Kidney capillary endothelial cell (primary cell): Measurements from ENCODE around the gene LRRC37A2.
"Not testable (repeated sequence)": the region's sequence is repeated elsewhere in the genome, so short reads cannot be mapped to it uniquely, and the experiment has no call there.

ENCODE experiments used
- DNase-seq: peaks from one replicate; pipeline ENCODE4 v3.0.0-alpha.2; 2018; ENCODE audit warnings: low spot score

Gene LRRC37A2

DNA sequence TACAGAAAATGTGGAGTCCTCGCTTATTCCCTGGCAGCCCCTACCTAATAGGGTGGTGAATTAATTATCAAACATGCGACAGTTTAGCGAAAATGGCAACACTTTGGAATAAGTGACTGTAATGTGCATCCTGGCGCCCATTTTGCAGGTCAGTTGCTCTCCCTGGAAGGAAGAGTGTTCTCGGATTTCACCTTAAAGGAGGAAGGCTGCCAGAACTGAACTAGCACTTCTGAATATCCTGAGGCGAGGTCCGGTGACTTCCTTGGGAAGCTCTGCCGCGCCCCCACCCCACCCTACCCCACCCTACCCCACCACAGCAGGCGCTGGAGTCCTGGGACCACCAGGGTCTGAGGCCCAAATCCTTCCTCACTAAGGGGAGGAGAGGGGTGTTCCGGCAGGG, at the start of gene LRRC37A2:
LRRC37A2 (plus strand) TSS at position 301 of the 400 bp plus-strand sequence. CDS start 245 bp downstream, outside the sequence.
- not testable (repeated sequence) for DNase-seq

DNA sequence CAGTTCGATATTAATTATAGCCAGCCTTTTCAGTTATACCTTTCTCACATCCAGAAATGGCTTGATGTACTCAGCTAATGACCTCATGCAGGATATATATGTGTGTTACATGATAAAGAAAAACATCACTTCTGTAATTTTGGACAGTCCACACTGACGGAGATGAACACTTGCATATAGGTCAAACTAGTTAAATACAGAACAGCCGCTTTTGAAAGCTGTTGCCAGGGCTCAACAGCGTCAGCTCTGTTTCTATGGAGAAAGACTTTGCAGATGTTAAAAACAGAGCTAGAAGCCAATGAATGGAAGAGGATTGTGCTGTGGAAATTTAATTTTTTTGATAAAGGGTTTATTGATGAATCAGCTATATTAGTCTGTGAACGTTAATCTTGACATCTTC, 44.6 kb upstream of the LRRC37A2 start:
- DNase-seq, result not testable (repeated sequence)

DNA sequence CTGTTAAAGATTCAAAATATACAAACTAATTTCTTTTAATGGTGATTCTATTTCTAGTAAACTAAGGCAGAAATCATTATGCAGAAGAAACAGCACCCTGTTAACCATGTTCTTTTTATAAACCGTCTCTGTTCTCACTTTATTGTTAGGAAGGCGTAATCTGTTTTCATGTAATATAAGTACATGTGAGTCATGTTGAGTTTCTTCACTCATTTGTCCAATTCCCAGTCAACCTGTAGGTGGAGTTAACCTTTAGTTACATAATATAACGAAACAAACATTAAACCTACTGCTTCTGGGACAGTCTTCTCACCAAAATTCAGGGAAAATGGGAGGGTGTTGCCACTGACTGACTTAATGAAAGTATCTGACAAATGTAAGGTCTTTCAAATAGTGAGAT, 37.8 kb upstream of the LRRC37A2 start:
- DNase-seq, result not testable (repeated sequence)

DNA sequence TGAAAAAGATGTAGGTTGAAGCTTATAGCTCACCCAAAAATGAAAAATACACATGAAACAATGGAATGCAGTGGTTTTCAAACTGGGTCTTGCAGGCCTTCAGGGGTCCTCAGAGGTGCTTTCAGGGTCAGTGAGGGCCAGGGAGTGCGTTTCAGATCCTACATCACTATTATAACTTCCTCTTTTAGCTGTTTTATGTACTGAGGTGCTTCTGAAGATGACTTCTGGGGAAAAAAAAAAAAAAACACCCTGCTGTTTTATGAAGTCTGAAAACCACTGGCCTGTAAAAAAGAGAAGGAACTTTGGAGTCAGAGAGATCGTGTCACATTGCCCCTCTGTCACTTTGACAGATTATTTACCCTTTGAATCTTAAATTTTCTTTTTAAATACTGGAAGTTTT, 36.7 kb upstream of the LRRC37A2 start:
- DNase-seq, result not testable (repeated sequence)

DNA sequence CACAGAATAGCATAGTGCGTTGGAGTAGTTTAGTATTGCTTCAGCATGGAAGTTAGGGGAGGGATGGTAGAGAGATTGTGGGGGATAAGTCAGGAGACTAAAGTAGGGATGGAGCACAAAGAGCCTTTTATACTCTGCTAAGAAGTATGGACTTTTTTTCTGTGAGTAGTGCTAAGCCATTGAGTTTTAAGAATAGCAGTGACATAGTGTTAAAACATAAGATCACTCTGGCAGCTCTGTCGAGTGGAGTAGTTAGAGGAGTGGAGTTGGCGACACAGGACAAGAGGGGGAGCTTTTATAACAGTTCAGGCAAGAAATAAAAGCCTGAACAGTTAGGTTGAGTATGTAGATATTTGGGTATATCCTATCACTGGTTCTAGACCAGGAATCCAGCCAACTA, 33.4 kb upstream of the LRRC37A2 start:
- DNase-seq, result not testable (repeated sequence)

DNA sequence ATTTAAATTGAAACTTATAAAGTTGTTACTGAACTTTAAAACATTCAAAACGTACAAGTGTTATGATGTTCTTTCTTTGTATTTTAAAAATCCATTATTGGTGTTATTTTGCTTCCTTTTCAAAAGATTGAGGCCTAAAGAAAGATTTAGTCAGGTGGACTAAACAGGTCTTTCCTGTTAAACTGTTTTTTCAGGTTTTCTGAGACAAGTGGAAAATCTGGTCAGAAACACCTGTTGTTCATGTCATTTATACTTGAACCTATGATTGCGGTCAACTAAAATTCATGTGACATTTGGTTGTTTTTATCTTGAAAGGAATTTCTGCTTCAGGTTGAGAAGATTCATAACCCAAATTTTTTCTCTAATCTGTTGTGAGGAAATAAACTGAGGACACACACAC, 31.0 kb upstream of the LRRC37A2 start:
- DNase-seq, result not testable (repeated sequence)

DNA sequence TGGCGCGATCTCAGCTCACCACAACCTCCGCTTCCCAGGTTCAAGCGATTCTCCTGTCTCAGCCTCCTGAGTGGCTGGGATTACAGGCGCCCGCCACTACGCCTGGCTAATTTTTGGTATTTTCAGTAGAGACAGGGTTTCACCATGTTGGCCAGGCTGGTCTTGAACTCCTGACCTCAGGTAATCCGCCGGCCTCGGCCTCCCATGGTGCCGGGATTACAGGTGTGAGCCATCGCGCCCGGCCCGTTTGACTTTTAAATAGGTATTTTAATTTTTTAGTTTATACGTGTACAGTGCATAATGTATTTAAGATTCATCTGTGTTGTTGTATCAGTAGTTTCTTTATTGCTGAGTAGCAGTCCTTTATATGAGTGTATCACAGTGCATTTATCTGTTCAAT, 20.2 kb upstream of the LRRC37A2 start:
- not testable (repeated sequence) for DNase-seq

DNA sequence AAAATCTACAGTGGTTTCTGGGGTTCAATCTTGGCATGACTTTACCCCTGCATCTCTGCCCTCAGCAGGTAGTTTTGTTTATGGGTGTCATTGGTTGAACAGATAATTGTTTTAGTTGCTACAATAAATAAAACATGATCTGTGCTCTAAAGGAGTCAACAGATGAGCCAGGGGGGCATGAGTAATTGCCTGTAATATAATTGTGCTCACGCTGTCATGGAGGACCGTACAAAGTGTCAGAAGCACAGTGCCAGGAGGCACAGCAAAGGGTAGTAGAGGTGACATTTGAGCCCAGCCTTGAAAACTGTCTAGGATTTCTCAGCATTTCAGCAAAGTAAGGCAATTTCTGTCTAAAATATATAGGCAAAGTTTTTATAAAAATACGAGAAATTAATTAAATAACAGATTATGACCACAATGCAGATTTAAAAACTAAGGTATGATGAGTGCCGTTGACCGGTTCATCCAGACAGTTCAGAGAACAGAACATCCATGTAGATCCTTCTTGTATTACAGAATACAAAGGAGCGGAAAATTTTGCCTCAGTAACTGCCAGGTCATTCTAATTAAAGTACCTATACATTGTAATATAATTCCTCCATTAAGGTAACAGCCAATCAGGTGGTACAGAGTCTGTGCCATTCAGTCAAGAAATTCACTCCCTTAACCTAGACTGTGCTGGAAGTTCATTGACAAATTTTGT, 12.7 kb upstream of the LRRC37A2 start:
- not testable (repeated sequence) for DNase-seq

DNA sequence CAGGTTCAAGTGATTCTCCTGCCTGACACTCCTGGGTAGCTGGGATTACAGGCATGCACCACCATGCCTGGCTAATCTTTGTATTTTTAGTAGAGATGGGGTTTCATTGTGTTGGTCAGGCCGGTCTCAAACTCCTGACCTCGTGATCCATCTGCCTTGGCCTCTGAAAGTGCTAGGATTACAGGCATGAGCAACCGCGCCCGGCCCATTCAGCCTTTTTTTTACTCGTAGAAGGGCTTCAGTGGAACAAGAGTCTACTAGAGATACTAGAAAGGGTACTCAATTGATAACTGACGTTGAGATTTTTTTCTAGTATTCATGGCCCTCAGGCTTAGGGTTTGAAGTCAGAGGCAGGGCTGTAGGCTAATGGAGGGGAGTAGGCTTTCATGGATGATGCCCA, 6.4 kb upstream of the LRRC37A2 start:
- not testable (repeated sequence) for DNase-seq

DNA sequence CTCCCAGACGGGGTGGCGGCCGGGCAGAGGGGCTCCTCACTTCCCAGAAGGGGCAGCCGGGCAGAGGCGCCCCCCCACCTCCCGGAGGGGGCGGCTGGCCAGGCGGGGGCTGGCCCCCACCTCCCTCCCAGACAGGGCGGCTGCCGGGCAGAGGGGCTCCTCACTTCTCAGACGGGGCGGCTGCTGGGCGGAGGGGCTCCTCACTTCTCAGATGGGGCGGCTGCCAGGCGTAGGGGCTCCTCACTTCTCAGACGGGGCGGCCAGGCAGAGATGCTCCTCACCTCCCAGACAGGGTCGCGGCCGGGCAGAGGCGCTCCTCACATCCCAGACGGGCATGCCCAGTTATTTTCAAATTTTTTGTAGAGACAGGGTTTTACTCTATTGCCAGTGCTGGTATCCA, 22.4 kb downstream of the LRRC37A2 start:
- DNase-seq, result not testable (repeated sequence)

DNA sequence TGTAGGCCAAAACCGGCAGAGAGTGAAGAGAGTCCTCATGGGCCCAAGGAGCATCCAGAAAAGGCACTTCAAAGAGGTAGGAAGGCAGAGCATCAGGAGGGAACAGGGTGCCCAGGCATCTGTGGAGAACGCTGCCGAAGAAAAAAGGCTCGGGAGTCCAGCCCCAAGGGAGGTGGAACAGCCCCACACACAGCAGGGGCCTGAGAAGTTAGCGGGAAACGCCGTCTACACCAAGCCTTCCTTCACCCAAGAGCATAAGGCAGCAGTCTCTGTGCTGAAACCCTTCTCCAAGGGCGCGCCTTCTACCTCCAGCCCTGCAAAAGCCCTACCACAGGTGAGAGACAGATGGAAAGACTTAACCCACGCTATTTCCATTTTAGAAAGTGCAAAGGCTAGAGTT, 36.3 kb downstream of the LRRC37A2 start:
- DNase-seq, result not testable (repeated sequence)

DNA sequence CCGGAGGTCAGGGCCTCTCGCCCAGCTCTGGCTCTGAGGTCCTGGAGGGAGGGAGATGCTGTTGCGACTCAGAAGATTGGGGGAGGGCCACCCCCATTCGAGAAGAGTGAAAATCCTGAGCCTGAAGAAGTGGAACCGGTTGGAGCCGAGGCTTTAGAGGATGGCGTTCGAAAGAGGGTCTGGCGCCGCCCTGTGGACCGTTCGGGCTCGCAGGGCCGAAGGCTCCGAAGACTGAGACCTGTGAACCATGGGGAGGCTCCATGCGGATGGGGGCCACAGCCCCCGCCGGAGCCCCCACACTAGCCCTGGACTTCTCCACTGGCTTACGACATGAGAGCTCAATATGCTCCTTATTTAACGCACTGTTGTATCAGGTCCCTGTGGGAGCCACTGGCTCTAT, 46.9 kb downstream of the LRRC37A2 start:
- not testable (repeated sequence) for DNase-seq

DNA sequence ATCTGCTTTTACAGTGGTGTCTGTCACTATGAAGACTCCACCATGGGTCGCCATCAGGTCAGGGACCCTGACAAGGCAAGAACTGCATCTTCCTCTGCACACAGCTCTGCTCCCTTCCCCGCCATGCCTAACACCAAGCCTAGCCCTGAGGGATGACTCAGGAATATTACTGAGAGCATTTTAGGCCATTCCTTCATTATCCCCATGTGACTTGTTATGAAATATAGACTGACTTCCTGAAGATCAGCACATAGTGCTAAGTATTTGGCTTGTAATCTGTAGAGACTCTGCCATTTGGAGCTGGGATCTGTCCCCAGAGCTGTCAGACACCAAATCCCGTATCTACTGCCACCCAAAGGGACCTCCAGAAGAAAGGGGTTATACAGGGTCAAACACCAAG, 47.8 kb downstream of the LRRC37A2 start:
- not testable (repeated sequence) for DNase-seq

DNA sequence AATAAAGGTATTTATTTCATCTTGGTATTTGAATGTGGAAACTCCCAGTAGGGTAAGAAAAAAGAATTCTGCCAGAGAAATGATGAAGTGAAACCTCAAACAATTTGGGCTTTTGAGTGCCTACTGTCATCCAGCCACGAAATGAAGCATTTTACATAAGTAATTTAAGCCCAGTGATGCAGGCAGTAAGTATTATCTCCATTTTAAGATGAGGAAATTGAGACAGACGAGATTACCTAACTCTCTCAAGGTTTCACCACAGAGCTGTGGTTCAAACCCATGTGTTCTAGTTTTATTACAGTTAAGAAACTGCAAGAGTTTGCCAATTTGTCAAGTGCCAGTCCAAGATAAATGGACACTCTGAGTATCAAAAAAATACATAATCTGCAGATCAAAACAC, 54.0 kb downstream of the LRRC37A2 start:
- DNase-seq, result not testable (repeated sequence)

DNA sequence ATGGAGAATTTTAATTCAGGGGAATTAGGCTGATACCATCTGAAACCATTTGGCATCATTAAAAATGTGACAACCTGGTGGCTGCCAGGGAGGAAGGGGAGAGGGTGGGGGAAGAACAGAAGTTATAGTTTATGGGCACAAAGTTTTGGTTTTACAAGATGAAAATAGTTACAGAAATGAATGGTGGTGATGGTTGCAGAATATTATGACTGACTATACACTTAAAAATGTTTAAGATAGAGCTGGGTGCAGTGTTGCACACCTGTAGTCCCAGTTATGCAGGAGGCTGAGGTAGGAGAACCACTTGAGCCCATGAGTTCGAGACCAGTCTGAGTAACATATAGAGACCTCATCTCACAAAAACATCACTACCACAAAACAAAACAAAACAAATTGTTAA, 54.7 kb downstream of the LRRC37A2 start:
- DNase-seq, result not testable (repeated sequence)

DNA sequence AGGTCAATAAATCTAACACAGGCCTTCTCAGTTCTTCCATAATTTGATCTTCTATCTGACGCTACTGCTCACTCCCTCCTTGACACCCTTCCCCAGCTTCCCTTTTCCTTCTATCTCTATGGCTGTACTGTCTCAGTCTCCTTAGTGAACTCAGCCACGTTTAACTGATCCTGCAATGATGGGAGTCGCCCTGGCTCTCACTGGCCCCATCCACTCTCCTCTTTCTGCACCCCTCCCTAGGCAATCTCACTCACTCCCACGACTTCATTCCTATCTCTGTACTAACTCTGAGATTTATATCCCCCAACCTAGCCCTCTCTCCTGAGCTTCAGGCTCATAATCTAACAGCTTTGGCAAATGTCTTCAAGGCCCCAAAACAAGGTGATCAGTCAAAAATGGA, 59.5 kb downstream of the LRRC37A2 start:
- DNase-seq, result not testable (repeated sequence)

DNA sequence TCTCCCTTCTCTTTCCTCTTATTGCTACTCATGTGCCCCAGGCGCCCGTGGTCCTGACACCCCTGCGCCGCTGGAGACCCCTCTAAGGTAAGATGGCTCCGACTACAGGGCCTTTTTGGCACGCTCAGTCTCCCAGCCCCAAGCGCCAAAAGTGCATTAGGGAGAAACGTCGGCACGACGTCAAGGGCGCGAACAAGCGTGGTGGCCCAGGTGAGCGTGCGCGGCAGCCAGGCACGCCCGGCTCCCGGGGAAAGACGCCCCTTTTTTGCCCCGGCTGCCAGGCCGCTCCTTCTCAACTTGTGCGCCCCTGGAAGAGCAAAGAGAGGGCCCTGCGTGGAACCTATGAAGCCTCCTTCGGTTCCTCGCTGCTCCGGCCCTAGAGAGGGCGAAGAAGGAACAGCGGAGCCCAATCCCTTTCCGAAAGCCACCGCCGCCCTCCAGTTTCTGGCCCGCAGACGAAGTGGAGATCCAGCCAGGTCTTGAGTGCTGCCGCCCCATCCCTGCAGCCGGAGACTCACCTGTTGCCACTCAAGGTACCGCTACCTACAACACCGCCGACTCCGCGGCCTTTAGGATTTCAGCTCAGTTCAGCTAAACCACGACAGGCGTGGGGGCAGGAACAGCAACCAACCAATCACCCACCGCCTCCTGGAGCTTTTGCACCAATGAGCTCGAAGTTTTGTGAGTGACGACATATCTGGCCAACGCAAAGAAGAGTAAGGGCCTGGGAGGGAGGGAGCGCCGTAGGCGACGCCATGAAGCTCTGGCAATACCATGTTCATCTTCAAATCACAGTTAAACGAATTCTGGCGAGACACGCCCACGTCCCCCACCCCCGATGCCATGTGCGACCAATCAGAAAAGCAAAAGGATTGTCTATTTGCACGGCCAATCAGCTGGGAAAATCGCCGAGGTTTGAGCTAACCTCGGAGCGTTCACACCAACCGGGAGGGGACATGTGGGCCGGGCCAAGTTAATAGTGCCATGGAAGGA, 67.1 kb downstream of the LRRC37A2 start, which contains the start of gene ARL17A:
ARL17A (minus strand) TSS at position 609 of the 993 bp plus-strand sequence. CDS start 3,369 bp downstream, outside the sequence.
- DNase-seq, result not testable (repeated sequence)

DNA sequence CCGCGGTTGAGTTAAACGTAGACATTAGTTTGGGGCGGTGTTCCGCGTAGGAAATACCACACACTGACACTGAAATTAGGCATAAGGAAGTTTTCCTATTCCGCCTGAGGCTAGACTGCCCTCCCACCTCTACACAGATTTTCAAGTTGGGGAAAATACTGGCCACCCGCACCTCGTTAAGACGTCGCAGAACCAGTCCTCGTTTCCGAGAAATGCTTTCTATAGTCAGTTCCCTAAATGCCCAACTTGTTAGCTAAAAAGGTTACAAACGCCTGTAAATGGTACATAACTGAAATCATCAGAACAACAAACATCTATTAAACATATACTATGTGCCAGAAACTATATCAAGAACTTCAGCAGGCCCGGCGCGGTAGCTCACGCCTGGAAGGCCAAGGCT, 67.8 kb downstream of the LRRC37A2 start:
- DNase-seq, result not testable (repeated sequence)

DNA sequence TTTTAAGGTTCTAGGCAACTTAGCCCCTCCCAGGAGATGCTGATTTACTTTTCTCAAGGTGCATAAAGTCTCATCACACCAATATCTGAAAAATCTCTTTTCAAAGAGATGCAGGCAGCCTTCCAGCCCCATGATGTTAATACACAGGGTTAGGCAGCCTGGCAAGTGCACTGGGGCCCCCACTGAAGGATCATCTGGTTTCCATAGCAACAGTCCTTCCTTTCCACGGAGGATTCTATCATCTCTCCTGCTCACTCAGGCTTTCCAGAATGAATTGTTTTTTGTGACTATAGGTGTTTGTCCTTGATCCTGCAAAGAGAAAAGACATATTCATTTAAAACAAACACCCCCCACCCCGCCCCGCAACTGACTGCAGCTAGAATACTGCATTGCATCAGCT, 73.2 kb downstream of the LRRC37A2 start:
- DNase-seq, result not testable (repeated sequence)

DNA sequence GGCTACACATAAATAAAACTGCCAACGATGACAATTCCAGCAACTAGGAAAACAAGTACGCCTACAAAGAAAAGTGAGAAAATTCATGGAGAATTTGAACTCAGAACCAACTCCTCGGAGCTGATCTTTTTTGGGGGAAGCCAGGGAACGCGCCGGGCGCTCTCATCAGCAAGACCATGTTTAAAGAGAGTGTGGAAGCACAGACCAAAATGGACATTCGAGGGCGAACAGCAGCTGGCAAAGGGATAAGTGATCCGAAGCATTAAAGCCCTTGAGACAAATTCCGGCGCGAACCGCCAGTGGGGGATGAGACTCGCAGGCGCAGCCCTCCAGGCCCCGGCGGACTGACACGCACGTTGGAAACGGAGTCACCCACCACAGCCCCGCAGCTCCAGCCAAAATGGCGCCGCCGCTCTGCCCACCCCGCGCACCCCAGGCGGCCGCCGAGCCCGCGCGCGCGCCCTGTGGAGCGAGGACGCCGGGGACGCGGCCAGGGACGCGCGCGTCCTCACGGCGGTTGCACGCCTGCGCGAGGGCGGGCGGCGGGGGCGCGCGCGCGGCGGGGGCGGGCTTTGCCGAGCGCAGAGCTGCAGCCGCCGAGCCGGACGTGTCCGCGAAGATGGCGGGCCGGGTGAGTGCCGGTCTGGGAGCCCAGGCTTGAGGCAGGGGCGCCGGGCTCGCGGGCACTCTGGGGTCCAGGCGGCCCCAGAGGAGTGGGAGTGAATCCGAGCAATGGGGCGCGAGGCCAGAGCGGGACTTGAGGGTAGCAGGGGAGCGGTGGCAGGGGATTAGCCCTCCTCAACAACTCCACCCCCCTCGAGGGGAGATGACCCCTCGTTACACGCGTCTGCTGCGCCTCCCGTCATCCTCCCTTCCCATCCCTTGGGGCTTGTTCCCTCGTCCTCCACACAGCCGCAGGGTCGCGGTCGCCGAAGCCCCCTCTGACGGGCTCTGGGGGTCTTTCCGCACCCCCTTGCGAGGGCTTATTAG, 78.2 kb downstream of the LRRC37A2 start, which contains the start of gene NSF:
NSF (plus strand) TSS at position 513 of the 990 bp plus-strand sequence; CDS start at position 620, 107 bp downstream.
- DNase-seq, result not testable (repeated sequence)

DNA sequence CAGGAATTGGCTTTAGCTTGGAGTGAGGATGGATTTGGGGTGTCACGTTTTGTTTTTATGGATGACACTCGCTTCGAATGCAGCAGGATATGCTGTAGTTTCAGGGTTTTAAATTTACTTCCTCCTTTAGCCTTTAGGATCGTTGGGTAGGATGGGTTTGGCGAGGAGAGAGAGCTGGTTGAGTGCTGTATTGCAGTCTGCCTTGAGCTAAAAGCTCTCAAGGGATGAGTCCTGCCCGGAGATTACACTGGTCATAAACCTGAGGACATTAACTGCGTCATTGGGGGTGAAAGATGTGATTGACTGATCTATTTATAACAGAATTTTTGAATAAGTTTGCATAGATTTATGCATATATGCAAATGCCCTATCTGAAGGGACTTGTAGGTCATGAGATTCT, 79.1 kb downstream of the LRRC37A2 start:
- DNase-seq, result not testable (repeated sequence)
